HG03565 (cell line): ENCODE data around the gene GGACT.
"Not testable (repeated sequence)": the region's sequence is repeated elsewhere in the genome, so short reads cannot be mapped to it uniquely, and the experiment has no call there.

Source experiments
- ATAC-seq: cut with Tn5 transposase; IDR thresholded peaks from one replicate; pipeline ENCODE4 v1.9.1; 2021; ENCODE audit warnings: mild to moderate bottlenecking, moderate library complexity; ENCODE audit not compliant: unreplicated experiment

Gene GGACT

GRCh38 chr13:100533588-100534041 lies 55.0 kb downstream of the GGACT start:
- no peak for ATAC-seq

GRCh38 chr13:100532836-100533435 lies 55.7 kb downstream of the GGACT start:
- ATAC-seq = no peak

GRCh38 chr13:100532090-100532766 lies 56.4 kb downstream of the GGACT start:
- no peak for ATAC-seq

GRCh38 chr13:100530671-100531213 lies 57.8 kb downstream of the GGACT start:
- no peak for ATAC-seq

- ATAC-seq = no peak
Observed at GRCh38 chr13:100529666-100530377, 58.8 kb downstream of the GGACT start.

GRCh38 chr13:100528820-100529219 lies 59.8 kb downstream of the GGACT start:
- no peak for ATAC-seq

GRCh38 chr13:100528353-100528752 lies 60.2 kb downstream of the GGACT start:
- ATAC-seq = no peak

GRCh38 chr13:100527644-100528043 lies 60.9 kb downstream of the GGACT start:
- no peak for ATAC-seq

- ATAC-seq = no peak
Observed at GRCh38 chr13:100526318-100527000, 62.1 kb downstream of the GGACT start.

- ATAC-seq = no peak
Observed at GRCh38 chr13:100525453-100526317, 62.9 kb downstream of the GGACT start.

- not testable (repeated sequence) for ATAC-seq
Observed at GRCh38 chr13:100524688-100525087, 63.9 kb downstream of the GGACT start.

GRCh38 chr13:100523981-100524386 lies 64.6 kb downstream of the GGACT start:
- no peak for ATAC-seq

- ATAC-seq = no peak
Observed at GRCh38 chr13:100523411-100523810, 65.2 kb downstream of the GGACT start.

GRCh38 chr13:100522618-100523309 lies 65.8 kb downstream of the GGACT start:
- ATAC-seq = no peak

GRCh38 chr13:100521851-100522617 lies 66.6 kb downstream of the GGACT start:
- no peak for ATAC-seq

GRCh38 chr13:100520936-100521850 lies 67.4 kb downstream of the GGACT start:
- ATAC-seq = no peak

- ATAC-seq = no peak
Observed at GRCh38 chr13:100519626-100520025, 69.0 kb downstream of the GGACT start.
